Esophagus squamous epithelium (tissue), 5 donors: ENCODE measurements around the gene CFAP20DC. TPM values are rescaled to one million over a fixed set of nuclear protein-coding genes. Genes with fewer than 3 reads are reported as not detected.

Experiments used
- DNase-seq: peaks from one replicate; lab custom pipeline; 2025; lab: John Stamatoyannopoulos, UW
- H3K27ac ChIP-seq, 4 donors: fragments of 200-600 bp; sonication (generic); one replicate each; pipeline ENCODE4 v1.5.1; 2016 to 2019; ENCODE audit warnings: mild to moderate bottlenecking in 1 of 4
- H3K27me3 ChIP-seq, 4 donors: fragments of 200-600 bp; sonication (generic); 1 replicate in 3 of 4; 2 replicates in 1 of 4; pipeline versions ENCODE4 v1.5.1 to v1.6.0; 2017 to 2021; ENCODE audit warnings: antibody characterized with exemption in 1 of 4
- H3K36me3 ChIP-seq, 3 donors: fragments of 200-600 bp; sonication (generic); one replicate each; pipeline ENCODE4 v1.5.1; 2016 to 2019
- H3K4me1 ChIP-seq, 3 donors: fragments of 200-600 bp; sonication (generic); one replicate each; pipeline ENCODE4 v1.5.1; 2017 to 2019
- H3K4me3 ChIP-seq, 4 donors: fragments of 200-600 bp; sonication (generic); 1 replicate in 3 of 4; 2 replicates in 1 of 4; pipeline ENCODE4 v1.5.1; 2016 to 2019; ENCODE audit warnings: mild to moderate bottlenecking in 2 of 4, moderate library complexity in 1 of 4
- H3K9me3 ChIP-seq, 3 donors: fragments of 200-600 bp; sonication (generic); one replicate each; pipeline ENCODE4 v1.5.1; 2016 to 2019
- POLR2A ChIP-seq, 4 donors: fragments of 450-650 bp; IDR thresholded peaks; one replicate each; pipeline ENCODE4 v1.6.1; 2017; ENCODE audit warnings: antibody characterized with exemption in 4 of 4, mild to moderate bottlenecking in 4 of 4, moderate library complexity in 3 of 4
- WGBS, 2 donors: methylation state at CpG; one replicate each; pipeline ENCODE4 v1.1.5; 2018; 5-methylcytosine and 5-hydroxymethylcytosine counted together
- intact Hi-C: fragments of 100-400 bp; cut with DNase I; formaldehyde crosslinking; loops from one replicate; pipeline ENCODE4 v1.15.0; 2022
- total RNA-seq, 4 donors: library from RNA; depleted of rRNA; stranded (reverse); fragments of >200 nt; gene quantifications; one replicate each; pipeline ENCODE4 v1.1.0, GENCODE V29; 2016
- TF ChIP-seq, protein P1 (sequence below), 6 experiments: fragments of 450-650 bp in 4 of 6; fragments of 200-600 bp in 2 of 6; sonication (generic) in 2 of 6; IDR thresholded peaks; one replicate each; pipeline ENCODE4 v1.5.1; 2016 to 2019; ENCODE audit warnings: antibody characterized with exemption in 6 of 6, mild to moderate bottlenecking in 4 of 6, moderate library complexity in 4 of 6
- donor health status: DM: yes; HTN: yes; CAD: no.

CFAP20DC gene
- total RNA-seq, 4 donors from 2014 or later: 9.8 to 15.5 (median 10.8) TPM

DNA sequence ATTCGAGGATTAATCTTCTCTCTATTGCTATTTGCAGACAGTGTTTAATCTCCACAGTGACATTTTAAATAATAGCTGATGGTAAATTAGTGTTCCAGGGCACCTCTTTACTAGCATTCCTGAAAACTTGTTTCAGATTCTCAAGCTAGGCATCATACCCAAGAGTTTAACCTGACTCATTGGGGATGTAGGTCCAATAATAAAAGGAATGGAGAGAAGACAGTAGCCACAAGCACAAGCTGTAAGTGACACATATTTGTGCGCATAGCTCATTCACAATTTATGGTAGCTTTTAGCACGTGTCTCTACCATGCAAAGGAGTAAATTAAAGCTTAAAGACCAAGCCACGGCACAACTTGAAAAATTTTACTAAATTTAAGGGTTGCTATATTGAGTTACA lies 212.0 kb downstream of the CFAP20DC start:
- no peak overlapping the region for H3K4me3 ChIP-seq
- WGBS, 2 donors: 81 to 82% methylated on average over 4 of the region's 4 CpGs
- TF ChIP-seq, protein P1, sequence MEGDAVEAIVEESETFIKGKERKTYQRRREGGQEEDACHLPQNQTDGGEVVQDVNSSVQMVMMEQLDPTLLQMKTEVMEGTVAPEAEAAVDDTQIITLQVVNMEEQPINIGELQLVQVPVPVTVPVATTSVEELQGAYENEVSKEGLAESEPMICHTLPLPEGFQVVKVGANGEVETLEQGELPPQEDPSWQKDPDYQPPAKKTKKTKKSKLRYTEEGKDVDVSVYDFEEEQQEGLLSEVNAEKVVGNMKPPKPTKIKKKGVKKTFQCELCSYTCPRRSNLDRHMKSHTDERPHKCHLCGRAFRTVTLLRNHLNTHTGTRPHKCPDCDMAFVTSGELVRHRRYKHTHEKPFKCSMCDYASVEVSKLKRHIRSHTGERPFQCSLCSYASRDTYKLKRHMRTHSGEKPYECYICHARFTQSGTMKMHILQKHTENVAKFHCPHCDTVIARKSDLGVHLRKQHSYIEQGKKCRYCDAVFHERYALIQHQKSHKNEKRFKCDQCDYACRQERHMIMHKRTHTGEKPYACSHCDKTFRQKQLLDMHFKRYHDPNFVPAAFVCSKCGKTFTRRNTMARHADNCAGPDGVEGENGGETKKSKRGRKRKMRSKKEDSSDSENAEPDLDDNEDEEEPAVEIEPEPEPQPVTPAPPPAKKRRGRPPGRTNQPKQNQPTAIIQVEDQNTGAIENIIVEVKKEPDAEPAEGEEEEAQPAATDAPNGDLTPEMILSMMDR (IDR thresholded peaks at IDR 0.05): no peak
- TF ChIP-seq POLR2A (IDR thresholded peaks at IDR 0.05): no peak
- no peak overlapping the region for H3K27ac ChIP-seq
- no peaks in the 10 kb centered on the region for H3K36me3 ChIP-seq
- no peaks in the 10 kb centered on the region for H3K9me3 ChIP-seq
- DNase-seq: no peak
- H3K27me3 ChIP-seq: no peaks in the 10 kb centered on the region
- intact Hi-C loops: no loop called here
- no peaks in the 10 kb centered on the region for H3K4me1 ChIP-seq

DNA sequence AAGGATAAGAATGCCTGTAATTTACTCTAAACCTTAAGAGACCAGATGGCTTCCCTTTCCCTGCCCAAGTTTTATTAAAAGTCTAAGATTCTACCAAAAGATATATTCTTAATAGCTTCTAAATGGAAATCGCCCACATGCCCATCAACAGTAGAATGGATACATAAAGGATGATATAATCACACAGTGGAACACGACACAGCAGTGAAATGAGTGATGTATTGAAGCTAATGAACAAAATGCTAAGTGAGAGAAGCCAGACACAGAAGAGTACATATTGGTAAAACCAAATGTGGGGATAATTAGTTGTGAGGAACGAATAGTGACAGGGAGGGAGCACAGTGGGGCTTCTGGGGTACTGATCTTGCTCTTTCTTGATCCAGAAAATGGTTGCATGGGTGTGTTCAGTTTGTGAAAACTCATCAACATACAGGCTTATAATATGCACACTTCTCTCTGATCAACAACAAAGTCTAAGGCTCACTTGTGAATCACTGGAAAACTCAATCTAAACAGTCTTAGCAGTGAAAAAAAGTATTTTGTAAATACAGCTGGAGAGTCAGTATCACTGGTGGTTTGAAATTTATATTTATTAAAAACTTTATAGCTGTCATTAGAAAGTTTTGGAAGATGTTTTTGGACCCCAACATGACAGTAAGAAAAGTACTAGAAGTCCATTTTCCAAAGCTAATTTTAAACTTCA lies 212.5 kb downstream of the CFAP20DC start:
- H3K4me3 ChIP-seq: no peak overlapping the region
- no peak for DNase-seq
- H3K36me3 ChIP-seq: no peaks in the 10 kb centered on the region
- no peaks in the 10 kb centered on the region for H3K9me3 ChIP-seq
- H3K27me3 ChIP-seq: no peaks in the 10 kb centered on the region
- H3K27ac ChIP-seq: no peak overlapping the region
- TF ChIP-seq POLR2A (IDR thresholded peaks at IDR 0.05): no peak
- TF ChIP-seq, protein P1 (IDR thresholded peaks at IDR 0.05): no peak
- 83 to 84% methylated on average over 3 of the region's 3 CpGs for WGBS, 2 donors
- no peaks in the 10 kb centered on the region for H3K4me1 ChIP-seq
- intact Hi-C loops: no loop called here

GRCh38 chr3:58835086-58835485 lies 214.7 kb downstream of the CFAP20DC start:
- no peak overlapping the region for H3K27ac ChIP-seq
- H3K4me3 ChIP-seq: no peak overlapping the region
- H3K27me3 ChIP-seq: no peaks in the 10 kb centered on the region
- 79 to 82% methylated on average over 3 of the region's 3 CpGs for WGBS, 2 donors
- no peaks in the 10 kb centered on the region for H3K4me1 ChIP-seq
- DNase-seq: no peak
- intact Hi-C loops: no loop called here
- H3K9me3 ChIP-seq: no peaks in the 10 kb centered on the region
- H3K36me3 ChIP-seq: no peaks in the 10 kb centered on the region
- no peak for TF ChIP-seq POLR2A (IDR thresholded peaks at IDR 0.05)
- TF ChIP-seq, protein P1 (IDR thresholded peaks at IDR 0.05): no peak

- intact Hi-C loops: no loop called here
- Histone ChIP-seq H3K9me3 (no peaks in the 10 kb centered on the region), H3K27ac (no peak overlapping the region), H3K4me1 (no peaks in the 10 kb centered on the region), H3K36me3 (no peaks in the 10 kb centered on the region), H3K4me3 (no peak overlapping the region), H3K27me3 (no peaks in the 10 kb centered on the region)
- TF ChIP-seq POLR2A (IDR thresholded peaks at IDR 0.05): no peak
- TF ChIP-seq, protein P1 (IDR thresholded peaks at IDR 0.05): no peak
- DNase-seq: no peak
- 43 to 50% methylated on average over 1 of the region's 1 CpG for WGBS, 2 donors
These were observed 216.3 kb downstream of the CFAP20DC start for GRCh38 chr3:58833491-58833890.

GRCh38 chr3:58829321-58830000 lies 220.4 kb downstream of the CFAP20DC start:
- no peak for DNase-seq
- no peaks in the 10 kb centered on the region for H3K36me3 ChIP-seq
- no peak overlapping the region for H3K27ac ChIP-seq
- H3K4me1 ChIP-seq: no peaks in the 10 kb centered on the region
- TF ChIP-seq, protein P1 (IDR thresholded peaks at IDR 0.05): no peak
- no peak for TF ChIP-seq POLR2A (IDR thresholded peaks at IDR 0.05)
- H3K4me3 ChIP-seq: no peak overlapping the region
- H3K9me3 ChIP-seq: no peaks in the 10 kb centered on the region
- no peaks in the 10 kb centered on the region for H3K27me3 ChIP-seq
- WGBS, 2 donors: 66 to 67% methylated on average over 4 of the region's 4 CpGs
- intact Hi-C loops: no loop called here
